HG02610 (cell line): ENCODE measurements around the gene TROAP.

Experiments
- ATAC-seq: cut with Tn5 transposase; IDR thresholded peaks from one replicate; pipeline ENCODE4 v1.9.1; 2021; ENCODE audit warnings: mild to moderate bottlenecking, moderate library complexity; ENCODE audit not compliant: unreplicated experiment

TROAP gene

GRCh38 chr12:49341777-49342065 lies 18.7 kb downstream of the TROAP start:
- no peak for ATAC-seq

DNA sequence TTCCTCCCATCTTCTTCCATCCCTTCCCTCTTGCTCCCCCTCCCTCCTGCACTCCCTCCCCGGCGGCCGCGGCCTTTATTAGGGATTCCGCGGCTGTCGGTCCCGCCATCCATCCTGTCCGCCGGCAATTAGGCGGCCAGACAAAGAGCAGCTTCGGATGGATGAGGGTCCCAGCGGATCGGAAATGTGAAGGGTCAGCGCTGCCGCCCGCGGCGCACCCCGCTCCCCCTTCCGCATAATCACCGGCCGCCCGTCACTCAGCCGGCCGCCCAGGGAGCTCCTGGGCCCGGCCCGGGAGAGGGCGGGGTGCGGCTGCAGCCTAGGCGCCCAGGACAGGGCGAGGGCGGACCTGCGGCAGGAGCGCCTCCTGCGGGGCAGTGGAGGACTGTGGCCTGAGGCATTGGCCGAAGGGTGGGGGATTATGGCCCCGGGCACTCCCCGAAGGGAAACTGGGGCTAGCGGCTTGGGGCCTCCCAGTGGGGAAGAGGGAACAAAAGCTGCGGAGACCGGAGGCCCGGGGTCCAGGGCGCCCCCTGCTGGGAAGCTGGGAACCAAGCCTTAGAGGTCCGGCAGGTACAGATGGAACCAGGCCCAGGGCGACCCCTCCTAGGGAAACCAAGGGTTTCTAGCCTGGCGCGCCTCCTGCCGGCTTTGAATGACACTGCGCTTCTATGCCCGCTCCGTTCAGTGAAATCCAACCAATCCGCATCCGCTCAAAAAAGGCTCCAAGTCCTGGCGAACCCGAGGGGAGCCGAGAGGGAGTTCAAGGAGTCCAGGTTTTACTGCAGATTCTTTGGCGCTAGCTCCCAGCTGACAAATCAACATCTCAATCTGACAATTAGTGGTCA lies 19.2 kb downstream of the TROAP start:
- peak; percentile 66 for ATAC-seq

- no peak for ATAC-seq
Measured at GRCh38 chr12:49342914-49343731, 20.1 kb downstream of the TROAP start.

GRCh38 chr12:49344486-49345050 lies 21.5 kb downstream of the TROAP start:
- no peak for ATAC-seq

DNA sequence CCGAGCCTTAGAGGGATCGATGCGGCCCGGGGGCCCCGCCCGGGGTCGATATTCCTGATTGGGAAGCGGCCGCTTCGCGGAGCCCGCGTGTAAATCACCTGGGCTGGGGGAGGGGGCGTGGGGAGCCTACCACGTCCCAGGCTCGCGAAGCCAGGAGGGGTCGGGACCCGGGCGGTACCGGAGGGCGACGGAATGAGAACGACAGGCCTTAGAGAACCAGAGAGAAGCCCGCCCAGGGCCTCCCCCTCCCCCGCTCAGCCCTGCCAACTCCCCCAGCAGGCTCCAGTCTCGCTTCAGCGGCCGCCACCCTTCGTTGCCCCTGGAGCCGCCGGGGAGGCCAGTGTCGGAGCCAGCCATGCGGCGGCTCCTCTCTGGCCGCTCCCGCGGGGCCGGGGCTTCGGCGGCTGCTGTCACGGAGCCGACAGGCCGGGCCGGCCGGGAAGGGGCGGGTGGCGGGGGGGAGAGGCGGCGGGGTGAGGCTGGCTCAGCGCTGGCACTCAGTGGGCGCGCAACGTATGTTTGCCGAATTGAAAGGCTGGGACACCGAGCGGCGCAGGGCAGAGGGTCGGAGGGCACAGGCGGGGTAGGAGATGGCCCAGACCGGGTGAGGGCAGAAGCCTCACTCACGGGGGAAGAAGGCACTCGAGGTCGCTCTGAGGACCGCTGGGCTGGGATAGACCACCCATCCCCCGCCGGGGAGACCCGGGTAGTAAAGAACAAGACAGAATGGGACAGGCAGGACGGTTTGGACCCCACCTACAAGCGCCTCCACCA lies 22.2 kb downstream of the TROAP start:
- ATAC-seq = no peak

GRCh38 chr12:49345825-49346658 lies 23.0 kb downstream of the TROAP start:
- no peak for ATAC-seq

DNA sequence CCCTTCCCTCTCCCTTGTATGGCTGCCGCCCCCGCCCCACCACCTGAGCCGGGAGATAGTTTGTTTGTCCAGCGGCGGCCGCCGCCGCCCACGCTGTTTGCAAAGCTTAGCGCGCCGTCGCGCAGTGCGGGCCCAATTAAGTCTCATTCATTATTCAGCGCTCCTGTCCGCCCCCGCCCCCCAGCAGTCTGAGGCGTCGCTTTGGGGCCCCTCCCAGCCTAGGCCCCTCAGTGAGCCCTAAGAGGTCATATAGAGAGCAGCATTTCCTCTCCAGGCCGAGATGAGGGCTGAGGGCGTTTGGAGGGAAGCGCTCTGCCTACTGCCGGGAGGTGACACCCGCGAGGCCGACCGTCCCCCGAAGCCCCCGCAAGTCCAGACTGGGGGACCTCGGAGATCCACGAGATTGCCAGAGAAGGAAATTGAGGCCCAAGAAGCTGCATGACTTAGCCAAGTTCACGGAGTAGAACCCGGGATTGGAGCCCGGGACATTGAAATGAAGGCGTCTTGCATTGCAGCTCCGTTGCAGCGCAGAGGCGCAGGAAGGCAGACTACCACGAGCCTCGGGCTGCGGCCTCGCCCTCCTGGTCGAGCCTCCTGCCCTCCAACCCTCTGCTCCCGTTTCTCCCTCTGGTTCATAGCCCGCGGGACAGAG lies 23.7 kb downstream of the TROAP start, which contains the start of gene DNAJC22:
Gene DNAJC22 (plus strand): TSS at position 230 of the 652 bp plus-strand sequence. CDS start 1,985 bp downstream, outside the sequence.
- no peak for ATAC-seq

DNA sequence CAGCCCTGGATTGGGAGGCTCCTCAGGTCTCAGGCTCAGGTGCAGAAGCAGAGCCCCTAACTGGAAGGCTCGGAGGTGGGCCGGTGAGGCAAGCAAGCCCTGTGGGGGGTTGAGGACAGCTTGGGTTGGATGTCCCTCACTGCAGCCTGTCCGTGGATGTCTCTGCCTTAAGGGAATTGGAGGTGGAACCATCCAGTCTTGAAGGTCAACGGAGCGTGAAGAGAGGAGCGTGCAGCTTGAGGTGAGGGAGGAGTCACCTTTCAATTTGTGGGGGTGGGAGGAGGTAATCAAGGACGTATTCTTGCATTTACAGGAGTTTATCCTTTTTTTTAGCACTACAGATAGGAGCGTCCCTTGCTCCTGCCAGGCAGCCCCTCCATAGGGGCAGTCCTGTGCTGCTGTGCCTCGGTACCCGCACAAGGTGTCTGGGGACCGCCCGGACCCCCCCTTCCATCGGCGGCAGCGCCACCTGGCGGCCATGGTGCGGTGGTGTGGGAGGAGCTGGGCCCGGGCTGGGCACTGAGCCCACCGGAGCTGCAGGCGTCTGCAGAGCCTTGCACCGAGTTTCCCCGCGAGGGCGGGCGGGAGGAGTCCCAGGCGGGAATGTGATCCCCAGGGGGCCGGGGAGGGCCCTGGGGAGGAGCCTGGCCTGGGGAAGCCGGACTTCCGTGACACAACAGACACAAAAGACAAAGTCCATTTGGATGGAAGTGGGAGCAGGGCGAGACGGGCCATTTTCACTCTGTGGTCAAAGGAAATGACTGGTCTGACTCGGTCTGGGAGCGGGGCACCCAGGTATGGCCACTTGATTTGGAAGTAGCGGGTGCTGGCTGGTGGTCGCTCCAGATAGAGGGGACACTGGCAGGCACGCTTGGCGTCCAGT lies 24.5 kb downstream of the TROAP start:
- ATAC-seq = no peak

- ATAC-seq = no peak
Measured at GRCh38 chr12:49348781-49349180, 25.7 kb downstream of the TROAP start.

- no peak for ATAC-seq
Measured at GRCh38 chr12:49349266-49349665, 26.2 kb downstream of the TROAP start.

DNA sequence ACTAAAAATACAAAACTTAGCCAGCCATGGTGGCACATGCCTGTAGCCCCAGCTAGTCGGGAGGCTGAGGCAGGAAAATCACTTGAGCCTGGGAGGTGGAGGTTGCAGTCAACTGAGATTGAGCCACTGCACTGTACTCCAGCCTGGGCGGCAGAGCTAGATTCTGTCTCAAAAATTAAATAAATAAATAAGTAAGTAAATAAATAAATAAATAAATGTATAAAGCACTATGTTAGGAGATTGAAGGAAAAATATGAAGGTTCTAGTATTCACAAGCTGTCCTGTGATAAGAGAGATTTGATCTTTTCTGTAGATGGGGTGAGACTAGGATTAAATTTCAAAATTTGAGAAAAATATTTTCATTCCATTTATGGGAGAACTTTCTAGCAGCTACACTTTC lies 29.3 kb downstream of the TROAP start:
- ATAC-seq = no peak

DNA sequence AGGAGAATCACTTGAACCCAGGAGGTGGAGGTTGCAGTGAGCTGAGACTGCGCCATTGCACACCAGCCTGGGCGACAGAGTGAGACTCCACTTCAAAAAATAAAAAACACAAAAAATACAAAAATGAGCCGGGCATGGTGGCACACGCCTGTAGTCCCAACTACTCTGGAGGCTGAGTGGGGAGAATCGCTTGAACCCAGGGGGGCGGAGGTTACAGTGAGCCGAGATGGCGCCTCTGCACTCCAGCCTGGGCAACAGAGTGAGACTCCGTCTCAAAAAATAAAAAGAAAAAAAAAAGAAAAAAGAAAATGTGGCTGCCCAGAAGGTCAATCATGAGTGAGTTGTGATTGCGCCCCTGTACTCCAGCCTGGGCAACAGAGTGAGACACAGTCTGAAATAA lies 32.9 kb downstream of the TROAP start:
- ATAC-seq = no peak

DNA sequence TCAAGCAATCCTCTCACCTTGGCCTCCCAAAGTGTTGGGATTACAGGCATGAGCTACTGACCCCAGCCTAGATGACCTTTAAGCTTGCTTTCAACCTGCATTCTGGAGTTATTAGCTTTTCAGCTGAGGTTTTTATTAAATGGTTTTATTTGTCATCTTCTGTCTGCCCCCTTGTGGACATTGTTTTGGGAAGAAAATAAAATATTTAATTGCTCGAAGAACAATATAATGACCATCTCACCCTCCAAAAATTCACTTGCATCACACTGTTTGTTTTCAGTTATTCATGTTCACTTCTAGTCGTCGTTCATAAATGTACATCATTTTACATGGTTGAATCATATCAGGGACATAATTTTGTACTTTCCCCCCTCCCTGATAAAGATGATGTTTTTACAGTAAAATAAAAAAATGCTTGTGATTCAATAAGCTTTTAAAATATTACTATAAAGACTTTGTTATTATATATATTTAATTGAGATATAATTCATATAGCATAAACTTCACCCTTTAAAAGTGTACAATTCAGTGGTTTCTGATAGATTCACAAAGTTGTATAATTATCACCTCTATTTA lies 34.1 kb downstream of the TROAP start:
- ATAC-seq = no peak

GRCh38 chr12:49358483-49359141 lies 35.6 kb downstream of the TROAP start:
- ATAC-seq = peak; percentile 39

DNA sequence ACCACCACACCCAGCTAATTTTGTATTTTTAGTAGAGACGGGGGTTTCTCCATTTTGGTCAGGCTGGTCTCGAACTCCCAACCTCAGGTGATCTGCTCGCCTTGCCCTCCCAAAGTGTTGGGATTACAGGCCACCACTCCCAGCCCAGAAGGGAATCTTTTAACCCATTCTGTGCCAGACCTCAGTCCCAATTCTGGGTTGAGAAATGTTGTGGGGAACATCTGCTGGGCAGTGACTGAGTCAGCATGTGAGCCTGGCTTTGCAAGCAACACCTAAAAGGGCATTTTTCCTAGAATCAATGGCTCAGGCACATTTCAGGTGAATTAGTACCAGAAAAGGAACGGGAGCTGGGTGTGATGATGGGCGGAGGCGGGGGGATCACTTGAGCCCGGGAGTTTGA lies 36.6 kb downstream of the TROAP start:
- ATAC-seq = no peak

- ATAC-seq = no peak
Measured at GRCh38 chr12:49362077-49362476, 39.0 kb downstream of the TROAP start.

DNA sequence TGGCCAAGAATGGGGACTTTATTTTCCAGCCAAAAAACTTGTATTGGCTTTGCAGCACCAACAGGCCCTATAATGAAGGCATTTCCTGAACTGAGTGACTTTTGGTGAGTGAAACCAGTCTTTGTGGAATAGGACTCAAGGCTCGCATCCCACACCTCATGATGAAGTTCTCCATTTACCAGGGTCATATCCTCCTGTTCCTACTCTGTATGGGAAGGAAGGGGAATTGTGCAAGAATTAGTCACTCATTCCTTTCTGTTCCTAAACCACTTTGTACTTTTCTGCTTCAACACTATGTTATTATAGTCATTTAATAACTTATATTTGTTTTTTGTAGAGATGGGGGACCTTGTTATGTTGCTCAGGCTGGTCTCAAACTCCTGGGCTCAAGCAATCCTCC lies 41.9 kb downstream of the TROAP start:
- no peak for ATAC-seq

- ATAC-seq = no peak
Measured at GRCh38 chr12:49365542-49365941, 42.5 kb downstream of the TROAP start.
